Measurements from ENCODE around the gene MYRIP.

MYRIP gene

GRCh38 chr3:40200692-40201316, 391.4 kb downstream of the MYRIP start:
- DNase-seq = no peak

GRCh38 chr3:40201770-40202169, 392.4 kb downstream of the MYRIP start:
- DNase-seq = no peak

GRCh38 chr3:40206522-40206921, 397.1 kb downstream of the MYRIP start:
- no peak for DNase-seq

GRCh38 chr3:40207796-40208195, 398.4 kb downstream of the MYRIP start:
- DNase-seq = no peak

DNA sequence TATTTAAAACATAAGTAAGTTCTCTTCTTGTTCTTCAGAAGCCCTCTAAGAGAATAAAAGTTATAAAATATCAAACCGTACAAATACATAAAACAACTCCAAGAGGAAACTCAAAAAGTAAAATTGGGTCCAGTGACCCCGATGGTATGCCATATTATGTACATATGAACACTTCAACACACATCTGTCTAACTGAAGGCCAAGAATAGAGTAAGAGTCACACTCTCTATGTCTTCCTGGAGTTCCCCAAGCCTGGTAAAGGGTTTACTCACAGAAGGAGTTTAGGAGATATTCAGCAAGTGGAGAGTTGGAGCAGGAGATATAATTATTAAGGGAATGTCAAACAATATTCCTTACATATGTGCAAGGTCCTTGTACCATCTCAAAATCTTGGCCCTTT, 398.8 kb downstream of the MYRIP start:
- no peak for DNase-seq

DNA sequence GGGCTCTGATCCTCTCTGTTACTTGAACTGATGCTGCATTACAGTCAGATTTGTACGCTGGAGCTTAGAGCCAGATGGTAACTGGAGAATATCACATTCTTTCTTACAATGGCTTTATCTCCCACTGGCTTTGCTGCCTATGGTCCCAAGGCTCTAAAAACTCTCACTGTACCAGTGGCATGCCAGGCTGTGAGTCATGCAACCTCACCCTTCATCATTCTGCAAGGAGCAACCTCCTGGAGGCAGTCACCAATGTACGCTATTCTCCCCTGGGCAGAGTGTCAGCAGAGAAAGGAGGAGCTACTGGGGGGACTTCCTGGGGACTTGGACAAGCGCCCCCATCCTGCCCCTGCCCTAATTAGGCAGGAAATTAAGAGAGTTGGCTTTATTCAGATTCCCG, 402.2 kb downstream of the MYRIP start:
- no peak for DNase-seq

DNA sequence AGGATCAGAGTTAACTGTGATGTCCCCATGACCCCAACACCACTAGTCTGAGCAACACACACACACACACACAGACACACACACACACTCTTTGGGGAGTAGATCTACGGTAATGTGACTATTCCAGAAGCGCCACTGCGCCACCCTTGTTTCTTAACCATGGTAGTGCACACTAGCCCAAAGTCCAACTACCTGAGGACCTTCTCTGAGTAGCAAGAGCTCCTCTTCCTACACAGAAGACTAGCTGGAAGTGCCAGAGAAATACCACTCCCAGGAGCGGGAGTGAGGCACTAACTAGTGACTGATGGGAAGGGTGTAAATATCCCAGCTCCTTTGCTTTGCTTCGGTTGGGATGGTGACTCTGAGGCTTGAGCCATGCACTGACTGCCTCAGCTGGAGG, 404.1 kb downstream of the MYRIP start:
- DNase-seq = no peak

DNA sequence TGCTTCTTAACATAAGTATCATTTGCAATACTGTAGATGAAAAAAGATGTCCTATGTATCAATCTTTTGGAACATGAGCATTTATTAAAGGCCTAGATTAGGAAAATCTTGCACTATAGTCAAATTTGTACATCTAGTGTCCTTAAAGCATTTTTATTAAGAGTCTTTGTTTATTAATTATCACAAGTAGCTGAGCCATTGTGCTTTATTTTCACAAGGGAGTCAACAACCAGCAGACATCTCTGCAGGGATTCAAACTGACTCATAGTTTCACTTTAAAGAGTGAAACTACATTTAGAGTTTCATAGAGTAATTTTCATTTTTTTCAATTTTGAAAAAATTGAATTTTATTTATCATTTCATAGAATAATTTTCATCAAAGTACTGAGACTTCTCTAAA, 405.6 kb downstream of the MYRIP start:
- no peak for DNase-seq

DNA sequence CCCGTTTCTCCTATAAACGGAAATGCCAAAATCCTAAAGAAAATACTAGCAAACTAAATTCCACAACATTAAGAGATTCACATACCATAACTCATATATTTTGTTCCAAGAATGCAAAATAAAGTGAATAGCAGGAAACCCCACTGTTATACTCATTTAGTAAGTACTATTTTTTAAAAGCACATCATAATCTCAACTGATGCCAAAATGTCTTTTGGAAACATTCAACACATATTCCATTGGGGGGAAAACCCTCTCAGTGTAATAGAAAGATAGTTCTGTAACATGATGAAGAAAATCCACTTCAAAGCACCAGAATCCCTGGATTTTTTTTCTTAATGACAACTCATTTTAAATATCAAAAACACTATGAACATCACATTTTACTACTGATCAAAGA, 407.1 kb downstream of the MYRIP start:
- no peak for DNase-seq

DNA sequence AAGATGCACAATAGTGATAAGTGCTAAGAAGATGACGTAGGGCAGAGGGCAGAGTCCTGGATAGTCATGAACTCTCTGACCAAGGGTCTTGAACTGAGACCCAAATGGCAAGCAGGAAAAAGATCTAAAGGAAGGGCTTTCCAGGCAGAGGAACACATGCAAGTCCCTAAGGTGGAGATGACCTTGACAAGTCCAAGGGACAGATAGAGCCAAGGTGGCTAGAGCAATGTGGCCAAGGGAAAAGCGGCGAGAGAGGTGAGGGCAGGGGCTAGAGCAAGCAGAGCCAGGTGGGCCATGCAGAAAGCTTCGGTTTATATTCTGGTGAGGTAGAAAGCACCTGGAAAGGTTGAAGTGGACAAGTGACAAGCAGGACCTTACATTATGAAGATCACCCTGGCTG, 414.4 kb downstream of the MYRIP start:
- DNase-seq = no peak

GRCh38 chr3:40224796-40225515, 415.5 kb downstream of the MYRIP start:
- no peak for DNase-seq

DNA sequence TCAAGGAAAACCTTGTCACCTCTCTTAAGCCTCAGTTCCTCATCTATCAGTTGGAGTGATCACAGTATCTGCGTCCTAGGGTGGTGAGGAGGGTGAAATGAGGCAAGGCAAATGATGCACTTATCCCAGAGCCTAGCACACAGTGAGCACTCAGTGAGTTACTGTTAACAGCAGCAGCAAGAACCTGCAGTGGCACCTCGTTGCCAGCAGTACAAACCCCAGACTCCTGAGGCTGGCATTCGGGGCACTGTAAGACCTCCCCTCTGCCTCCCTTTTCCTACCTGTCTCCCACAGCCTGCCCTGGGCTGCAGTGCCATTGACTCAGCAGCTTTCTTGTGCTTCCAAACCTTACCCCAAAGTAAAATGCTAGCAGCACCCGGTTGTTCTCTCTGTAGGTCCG, 417.2 kb downstream of the MYRIP start:
- DNase-seq = no peak

- DNase-seq = no peak
Observed at GRCh38 chr3:40228792-40229350, 419.5 kb downstream of the MYRIP start.

- no peak for DNase-seq
Observed at GRCh38 chr3:40229386-40229785, 420.0 kb downstream of the MYRIP start.

DNA sequence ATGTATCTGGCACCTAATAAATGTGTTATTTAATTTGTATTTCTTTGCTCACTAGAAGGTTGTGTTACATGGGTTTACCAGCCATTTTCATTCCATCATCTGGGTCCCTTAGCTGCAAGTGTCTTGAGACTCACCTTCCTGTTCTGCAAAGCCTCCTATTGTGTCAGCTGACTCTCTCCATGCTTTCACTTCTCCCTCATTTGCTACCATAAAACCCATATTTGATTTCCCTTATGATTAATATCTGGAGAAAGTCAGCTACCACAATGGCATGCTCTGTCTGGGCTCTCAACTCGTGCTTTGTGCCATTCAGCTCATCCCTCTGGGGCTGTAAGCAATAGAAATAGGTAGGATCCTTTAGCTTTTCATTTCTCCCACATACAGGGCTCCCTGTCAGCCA, 420.6 kb downstream of the MYRIP start:
- DNase-seq = no peak

DNA sequence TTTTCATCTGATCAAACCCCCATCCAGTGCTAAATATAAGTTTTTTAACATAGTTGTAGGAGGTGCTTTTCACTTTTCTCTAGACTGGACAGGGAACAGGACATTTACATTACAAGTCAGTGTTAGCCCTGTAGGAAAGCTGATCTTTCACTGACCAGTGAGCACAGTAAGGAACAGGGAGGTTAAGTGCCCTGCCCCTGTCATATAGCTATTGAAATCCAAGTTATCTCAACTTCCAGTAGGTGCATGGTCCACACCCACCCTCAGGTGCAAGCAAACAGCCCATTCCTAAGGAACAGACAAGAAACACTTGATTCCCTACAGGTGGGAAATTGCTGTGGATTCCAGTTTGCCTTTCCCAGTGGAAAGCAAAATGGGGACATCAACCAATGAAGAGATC, 421.0 kb downstream of the MYRIP start:
- DNase-seq = no peak

GRCh38 chr3:40232626-40233025, 423.2 kb downstream of the MYRIP start:
- DNase-seq = no peak

DNA sequence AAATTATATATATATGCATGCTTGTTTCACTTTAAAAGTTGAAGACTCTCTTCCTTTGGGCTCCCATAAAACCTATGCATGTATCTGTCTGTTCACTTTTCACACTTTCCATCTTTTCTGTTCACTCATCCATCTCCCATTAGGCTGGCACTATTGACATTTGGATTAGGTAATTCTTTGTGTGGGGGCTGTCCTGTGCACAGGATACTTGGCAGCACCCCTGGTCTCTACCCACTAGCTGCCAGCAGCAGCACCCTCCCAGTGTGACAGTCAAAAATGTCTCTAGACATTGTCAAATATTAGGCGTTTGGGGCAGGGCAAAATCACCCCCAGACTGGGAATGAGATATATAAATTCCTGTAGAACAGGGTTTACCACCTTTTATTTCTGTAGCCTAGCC, 427.8 kb downstream of the MYRIP start:
- DNase-seq = no peak

- no peak for DNase-seq
Observed at GRCh38 chr3:40237889-40238571, 428.6 kb downstream of the MYRIP start.

GRCh38 chr3:40240921-40241320, 431.5 kb downstream of the MYRIP start:
- DNase-seq = no peak

DNA sequence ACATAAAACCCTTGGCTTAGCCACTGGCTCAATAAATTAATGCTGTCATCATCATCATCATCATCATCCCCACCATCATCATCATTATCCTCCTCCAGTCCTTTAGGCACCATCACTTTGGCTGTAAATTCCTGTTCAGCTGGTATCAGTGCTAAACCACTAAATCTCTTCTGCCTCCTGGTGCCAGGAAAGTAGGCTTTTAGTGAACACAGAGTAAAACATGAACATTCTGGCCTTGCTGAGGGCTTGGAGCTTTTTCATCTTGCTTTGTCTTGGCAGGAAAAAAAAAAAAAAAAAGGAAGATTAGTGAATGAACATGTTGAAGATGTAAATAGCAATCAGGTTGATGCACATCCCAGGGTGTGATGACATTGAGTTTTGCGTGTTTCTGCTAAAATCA, 432.8 kb downstream of the MYRIP start:
- DNase-seq = no peak

DNA sequence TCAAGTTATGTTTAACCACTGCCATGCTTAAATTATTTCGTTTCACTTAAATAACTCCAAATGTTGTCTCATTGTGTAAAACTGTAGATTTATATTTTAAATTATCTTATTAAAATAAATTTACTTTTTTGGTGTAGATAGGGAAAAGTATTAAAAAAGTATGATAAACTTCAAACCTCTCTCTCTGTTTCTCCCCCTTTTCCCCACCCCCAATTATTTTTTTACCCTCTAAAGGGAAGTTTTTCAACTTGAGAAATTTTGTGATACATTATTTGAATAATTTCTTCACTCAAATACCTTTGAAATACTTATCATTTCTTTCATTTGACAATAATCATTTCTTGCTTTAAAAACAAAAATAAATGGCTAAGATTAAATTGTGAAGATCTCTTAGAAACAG, 433.2 kb downstream of the MYRIP start:
- no peak for DNase-seq

GRCh38 chr3:40243056-40243455, 433.6 kb downstream of the MYRIP start:
- no peak for DNase-seq

Measured in GDM1 (cell line).